Ectodermal cell (in vitro differentiated cells): ENCODE measurements around the gene RHOV.

ENCODE experiments used
- H3K27ac ChIP-seq: 2 replicates; pipeline ENCODE4 v1.7.0; 2013; ENCODE audit warnings: mild to moderate bottlenecking, low read depth, low read length; ENCODE audit not compliant: insufficient read depth, poor library complexity, severe bottlenecking
- H3K27me3 ChIP-seq: 2 replicates; pipeline ENCODE4 v1.7.0; 2013; ENCODE audit warnings: mild to moderate bottlenecking, low read length; ENCODE audit not compliant: insufficient read depth, control insufficient read depth, poor library complexity, severe bottlenecking
- H3K36me3 ChIP-seq: one replicate; pipeline ENCODE4 v1.7.0; 2013; ENCODE audit warnings: low read length; ENCODE audit not compliant: control insufficient read depth, insufficient read depth
- H3K4me1 ChIP-seq: one replicate; pipeline ENCODE4 v1.7.0; 2013; ENCODE audit warnings: low read length; ENCODE audit not compliant: control insufficient read depth, insufficient read depth
- H3K4me3 ChIP-seq: 2 replicates; pipeline ENCODE4 v1.7.0; 2013; ENCODE audit warnings: low read depth, low read length, control low read depth; ENCODE audit not compliant: insufficient read depth
- H3K9me3 ChIP-seq: 2 replicates; pipeline ENCODE4 v1.7.0; 2013; ENCODE audit warnings: mild to moderate bottlenecking, low read length, moderate library complexity; ENCODE audit not compliant: control insufficient read depth
- WGBS, 2 experiments: methylation state at CpG; one replicate each; pipeline ENCODE4 v1.1.7; 2013; ENCODE audit warnings: missing lambda C conversion rate in 2 of 2; 5-methylcytosine and 5-hydroxymethylcytosine counted together

RHOV gene

GRCh38 chr15:40845511-40846284 is 28.3 kb downstream of the RHOV start:
- H3K4me1 ChIP-seq = peaks cover 10% of the 10 kb centered on the region
- no peaks in the 10 kb centered on the region for H3K36me3 ChIP-seq
- H3K27me3 ChIP-seq = peaks cover 48% of the 10 kb centered on the region
- 84 to 85% methylated on average over 8 of the region's 8 CpGs for WGBS, 2 experiments
- no peak overlapping the region for H3K27ac ChIP-seq
- no peak overlapping the region for H3K4me3 ChIP-seq
- H3K9me3 ChIP-seq = no peaks in the 10 kb centered on the region

- Histone ChIP-seq H3K4me3 (peak overlapping the region; percentile 49), H3K27ac (no peak overlapping the region), H3K4me1 (peaks cover 10% of the 10 kb centered on the region), H3K27me3 (peaks cover 48% of the 10 kb centered on the region), H3K9me3 (no peaks in the 10 kb centered on the region), H3K36me3 (no peaks in the 10 kb centered on the region)
- WGBS, 2 experiments = 64 to 68% methylated on average over 11 to 12 of the region's 12 CpGs
Measured at GRCh38 chr15:40845036-40845435, 29.0 kb downstream of the RHOV start.

GRCh38 chr15:40844696-40845030 is 29.4 kb downstream of the RHOV start:
- Histone ChIP-seq H3K4me1 (peaks cover 10% of the 10 kb centered on the region), H3K9me3 (no peaks in the 10 kb centered on the region), H3K36me3 (no peaks in the 10 kb centered on the region), H3K4me3 (peak overlapping the region; percentile 49), H3K27ac (no peak overlapping the region), H3K27me3 (peaks cover 48% of the 10 kb centered on the region)
- WGBS, 2 experiments = 4 to 5% methylated on average over 28 of the region's 28 CpGs

- peaks cover 48% of the 10 kb centered on the region for H3K27me3 ChIP-seq
- WGBS, 2 experiments = 0 to 1% methylated on average over 89 of the region's 89 CpGs
- H3K4me1 ChIP-seq = peaks cover 10% of the 10 kb centered on the region
- no peaks in the 10 kb centered on the region for H3K9me3 ChIP-seq
- peak within 1 kb of the TSS; percentile 49 for H3K4me3 ChIP-seq
- H3K27ac ChIP-seq = no peak within 1 kb of the TSS
- H3K36me3 ChIP-seq = no peaks in the 10 kb centered on the region
Measured at GRCh38 chr15:40843885-40844695, 29.9 kb downstream of the RHOV start, which contains the start of gene SPINT1. SPINT1 (plus strand) TSS chr15:40844048; CDS start chr15:40844555, 507 bp downstream.

- WGBS, 2 experiments = 7 to 8% methylated on average over 34 of the region's 34 CpGs
- no peaks in the 10 kb centered on the region for H3K9me3 ChIP-seq
- H3K36me3 ChIP-seq = no peaks in the 10 kb centered on the region
- peak overlapping the region; percentile 49 for H3K4me3 ChIP-seq
- H3K27ac ChIP-seq = no peak overlapping the region
- peaks cover 48% of the 10 kb centered on the region for H3K27me3 ChIP-seq
- peaks cover 10% of the 10 kb centered on the region for H3K4me1 ChIP-seq
Measured at GRCh38 chr15:40843261-40843884, 30.7 kb downstream of the RHOV start.

- Histone ChIP-seq H3K36me3 (no peaks in the 10 kb centered on the region), H3K9me3 (no peaks in the 10 kb centered on the region), H3K27me3 (peaks cover 48% of the 10 kb centered on the region), H3K4me1 (no peaks in the 10 kb centered on the region), H3K4me3 (no peak overlapping the region), H3K27ac (no peak overlapping the region)
- 92 to 97% methylated on average over 2 of the region's 2 CpGs for WGBS, 2 experiments
Measured at GRCh38 chr15:40841741-40842140, 32.3 kb downstream of the RHOV start.

- Histone ChIP-seq H3K9me3 (no peaks in the 10 kb centered on the region), H3K4me1 (no peaks in the 10 kb centered on the region), H3K36me3 (no peaks in the 10 kb centered on the region), H3K27ac (no peak overlapping the region), H3K27me3 (peaks cover 26% of the 10 kb centered on the region), H3K4me3 (no peak overlapping the region)
- 89 to 93% methylated on average over 4 to 5 of the region's 5 CpGs for WGBS, 2 experiments
Measured at GRCh38 chr15:40838756-40839155, 35.3 kb downstream of the RHOV start.

GRCh38 chr15:40836020-40836419 is 38.0 kb downstream of the RHOV start:
- Histone ChIP-seq H3K36me3 (no peaks in the 10 kb centered on the region), H3K27ac (no peak overlapping the region), H3K4me1 (no peaks in the 10 kb centered on the region), H3K9me3 (no peaks in the 10 kb centered on the region), H3K4me3 (no peak overlapping the region), H3K27me3 (no peaks in the 10 kb centered on the region)
- WGBS, 2 experiments = 90 to 96% methylated on average over 1 of the region's 1 CpG

GRCh38 chr15:40832903-40833302 is 41.1 kb downstream of the RHOV start:
- no peaks in the 10 kb centered on the region for H3K4me1 ChIP-seq
- H3K4me3 ChIP-seq = no peak overlapping the region
- H3K9me3 ChIP-seq = no peaks in the 10 kb centered on the region
- no peak overlapping the region for H3K27ac ChIP-seq
- H3K27me3 ChIP-seq = no peaks in the 10 kb centered on the region
- H3K36me3 ChIP-seq = no peaks in the 10 kb centered on the region

GRCh38 chr15:40831861-40832260 is 42.2 kb downstream of the RHOV start:
- Histone ChIP-seq H3K4me3 (no peak overlapping the region), H3K27me3 (no peaks in the 10 kb centered on the region), H3K27ac (no peak overlapping the region), H3K9me3 (no peaks in the 10 kb centered on the region), H3K36me3 (no peaks in the 10 kb centered on the region), H3K4me1 (no peaks in the 10 kb centered on the region)
- 88 to 95% methylated on average over 1 of the region's 1 CpG for WGBS, 2 experiments
